ENCODE measurements around the gene C16orf86.

Gene C16orf86

GRCh38 chr16:67707210-67707609 is 40.6 kb downstream of the C16orf86 start (continued):
- TF ChIP-seq PATZ1 (CRISPR knock-in tag; IDR thresholded peaks at IDR 0.05; ENCODE audit: borderline replicate concordance) = no peak

- ATAC-seq = no peak
- no peak for TF ChIP-seq ARNTL (CRISPR knock-in tag; IDR thresholded peaks at IDR 0.05; ENCODE audit: borderline replicate concordance, low read depth)
- TF ChIP-seq ESRRG (CRISPR knock-in tag; IDR thresholded peaks at IDR 0.05) = no peak
- no peak for TF ChIP-seq CSDC2 (CRISPR knock-in tag; IDR thresholded peaks at IDR 0.05)
- TF ChIP-seq POU6F1 (CRISPR knock-in tag; IDR thresholded peaks at IDR 0.05; ENCODE audit: borderline replicate concordance, low read depth) = no peak
- no peak for TF ChIP-seq ZNF8 (CRISPR knock-in tag; IDR thresholded peaks at IDR 0.05)
- TF ChIP-seq TSHZ2 (CRISPR knock-in tag; IDR thresholded peaks at IDR 0.05) = no peak
- no peak for TF ChIP-seq RARB (CRISPR knock-in tag; IDR thresholded peaks at IDR 0.05)
- no peak for TF ChIP-seq ZC3H10 (CRISPR knock-in tag; IDR thresholded peaks at IDR 0.05)
- TF ChIP-seq PPARA (CRISPR knock-in tag; IDR thresholded peaks at IDR 0.05; ENCODE audit: borderline replicate concordance) = no peak
These were observed 41.2 kb downstream of the C16orf86 start for GRCh38 chr16:67707790-67708189.

GRCh38 chr16:67708368-67708771 is 41.8 kb downstream of the C16orf86 start:
- TF ChIP-seq ESRRG (CRISPR knock-in tag; IDR thresholded peaks at IDR 0.05) (no peak), ARNTL (CRISPR knock-in tag; IDR thresholded peaks at IDR 0.05; ENCODE audit: borderline replicate concordance, low read depth) (no peak), ZFP3 (CRISPR knock-in tag; IDR thresholded peaks at IDR 0.05) (no peak), SNAI2 (CRISPR knock-in tag; IDR thresholded peaks at IDR 0.05) (no peak), ZFP30 (CRISPR knock-in tag; IDR thresholded peaks at IDR 0.05) (no peak), CSRNP3 (CRISPR knock-in tag; IDR thresholded peaks at IDR 0.05) (no peak), CSDC2 (CRISPR knock-in tag; IDR thresholded peaks at IDR 0.05) (no peak), ZNF565 (CRISPR knock-in tag; conservative IDR thresholded peaks at IDR 0.05; ENCODE audit: low read depth) (no peak), PPARA (CRISPR knock-in tag; IDR thresholded peaks at IDR 0.05; ENCODE audit: borderline replicate concordance) (no peak), ZNF8 (CRISPR knock-in tag; IDR thresholded peaks at IDR 0.05) (no peak), BACH2 (CRISPR knock-in tag; IDR thresholded peaks at IDR 0.05; ENCODE audit: borderline replicate concordance) (no peak)
- no peak for ATAC-seq

- TF ChIP-seq CSDC2 (CRISPR knock-in tag; IDR thresholded peaks at IDR 0.05) = no peak
- no peak for TF ChIP-seq ESRRG (CRISPR knock-in tag; IDR thresholded peaks at IDR 0.05)
- no peak for ATAC-seq
These were observed 42.4 kb downstream of the C16orf86 start for GRCh38 chr16:67709050-67709449.

- TF ChIP-seq TSHZ2 (CRISPR knock-in tag; IDR thresholded peaks at IDR 0.05) (no peak), CREB5 (CRISPR knock-in tag; IDR thresholded peaks at IDR 0.05; ENCODE audit: low read depth) (no peak), BACH2 (CRISPR knock-in tag; IDR thresholded peaks at IDR 0.05; ENCODE audit: borderline replicate concordance) (no peak), ESRRG (CRISPR knock-in tag; IDR thresholded peaks at IDR 0.05) (no peak), CSDC2 (CRISPR knock-in tag; IDR thresholded peaks at IDR 0.05) (no peak), ZFP30 (CRISPR knock-in tag; IDR thresholded peaks at IDR 0.05) (no peak), POU6F1 (CRISPR knock-in tag; IDR thresholded peaks at IDR 0.05; ENCODE audit: borderline replicate concordance, low read depth) (no peak), ARNTL (CRISPR knock-in tag; IDR thresholded peaks at IDR 0.05; ENCODE audit: borderline replicate concordance, low read depth) (no peak), ZFP3 (CRISPR knock-in tag; IDR thresholded peaks at IDR 0.05) (no peak), OSR1 (CRISPR knock-in tag; IDR thresholded peaks at IDR 0.05) (no peak), ZNF8 (CRISPR knock-in tag; IDR thresholded peaks at IDR 0.05) (no peak), PPARA (CRISPR knock-in tag; IDR thresholded peaks at IDR 0.05; ENCODE audit: borderline replicate concordance) (no peak), GLIS3 (CRISPR knock-in tag; IDR thresholded peaks at IDR 0.05) (no peak)
- ATAC-seq = no peak
These were observed 44.0 kb downstream of the C16orf86 start for GRCh38 chr16:67710607-67711006.

Data from SK-N-SH treated with all-trans-retinoic acid at 6 μM for 48 hours (cell line).